Mesangial cell (primary cell): ENCODE measurements around the gene GID4. TPM values are rescaled to one million over a fixed set of nuclear protein-coding genes. Genes with fewer than 3 reads are reported as not detected.

Experiments used
- total RNA-seq: library from RNA; depleted of rRNA; stranded (reverse); fragments of >200 nt; gene quantifications from 2 replicates; pipeline ENCODE4 v1.2.3, GENCODE V29; 2015

GID4 gene
- total RNA-seq, result 4.6 and 6.6 TPM in 2 replicates

GRCh38 chr17:18038861-18039534 lies at the start of gene GID4, which contains the start of gene ATPAF2:
Gene GID4 (plus strand): TSS chr17:18039408. CDS start chr17:18039465, 57 bp downstream.
Gene ATPAF2 (minus strand): TSS chr17:18039168. CDS start chr17:18039013, 155 bp downstream.

GRCh38 chr17:18087610-18088491 lies 48.6 kb downstream of the GID4 start, which contains the start of gene DRG2:
Gene DRG2 (plus strand): TSS chr17:18087948. CDS start chr17:18088024, 76 bp downstream.

GRCh38 chr17:18108401-18109312 lies 69.4 kb downstream of the GID4 start, which contains the start of gene MYO15A:
Gene MYO15A (plus strand): TSS chr17:18108756. CDS start chr17:18118801, 10,045 bp downstream.

Other genes starting within 250 kb of the GID4 start
- 100 and 135 TPM in 2 replicates for gene SREBF1, start 202.4 kb upstream of the GID4 start, total RNA-seq
- gene TOM1L2, start 67.0 kb upstream of the GID4 start, total RNA-seq, result 23.8 and 41.8 TPM in 2 replicates
- 0.33 and 1.9 TPM in 2 replicates for gene DRC3, start 66.5 kb upstream of the GID4 start, total RNA-seq
- 12.5 and 22.3 TPM in 2 replicates for gene ATPAF2, start 240 bp upstream of the GID4 start, total RNA-seq
- gene DRG2, start 48.5 kb downstream of the GID4 start, total RNA-seq, result 40.4 and 46.4 TPM in 2 replicates
- gene MYO15A, start 69.3 kb downstream of the GID4 start, total RNA-seq, result 0.16 and 0.63 TPM in 2 replicates
- 68.2 and 79.8 TPM in 2 replicates for gene ALKBH5, start 144.4 kb downstream of the GID4 start, total RNA-seq
- gene LLGL1, start 186.2 kb downstream of the GID4 start, total RNA-seq, result 61.1 and 64.2 TPM in 2 replicates
- 354 and 419 TPM in 2 replicates for gene FLII, start 219.3 kb downstream of the GID4 start, total RNA-seq
- gene MIEF2, start 221.3 kb downstream of the GID4 start, total RNA-seq, result 42.7 and 46.4 TPM in 2 replicates